ENCODE results near the gene INTS15.
"Not testable (repeated sequence)": the region's sequence is repeated elsewhere in the genome, so short reads cannot be mapped to it uniquely, and the experiment has no call there.

INTS15 gene

GRCh38 chr7:6576867-6577368 lies 12.9 kb upstream of the INTS15 start:
- DNase-seq (ENCODE audit: extremely low read depth in 1 of 2, low read depth in 1 of 2): not testable (repeated sequence)

- peak; percentile 68 to 81 for DNase-seq (ENCODE audit: extremely low read depth in 1 of 2, low read depth in 1 of 2)
These were observed 12.3 kb upstream of the INTS15 start, which contains the start of gene ZDHHC4 for GRCh38 chr7:6577369-6578113. TSS of gene ZDHHC4 (plus strand) at chr7:6577454. CDS start at chr7:6580562, 3,108 bp downstream.

GRCh38 chr7:6578114-6579084 lies 11.4 kb upstream of the INTS15 start:
- no peak for DNase-seq (ENCODE audit: extremely low read depth in 1 of 2, low read depth in 1 of 2)

- no peak for DNase-seq (ENCODE audit: extremely low read depth in 1 of 2, low read depth in 1 of 2)
These were observed 10.4 kb upstream of the INTS15 start for GRCh38 chr7:6579446-6579845.

DNA sequence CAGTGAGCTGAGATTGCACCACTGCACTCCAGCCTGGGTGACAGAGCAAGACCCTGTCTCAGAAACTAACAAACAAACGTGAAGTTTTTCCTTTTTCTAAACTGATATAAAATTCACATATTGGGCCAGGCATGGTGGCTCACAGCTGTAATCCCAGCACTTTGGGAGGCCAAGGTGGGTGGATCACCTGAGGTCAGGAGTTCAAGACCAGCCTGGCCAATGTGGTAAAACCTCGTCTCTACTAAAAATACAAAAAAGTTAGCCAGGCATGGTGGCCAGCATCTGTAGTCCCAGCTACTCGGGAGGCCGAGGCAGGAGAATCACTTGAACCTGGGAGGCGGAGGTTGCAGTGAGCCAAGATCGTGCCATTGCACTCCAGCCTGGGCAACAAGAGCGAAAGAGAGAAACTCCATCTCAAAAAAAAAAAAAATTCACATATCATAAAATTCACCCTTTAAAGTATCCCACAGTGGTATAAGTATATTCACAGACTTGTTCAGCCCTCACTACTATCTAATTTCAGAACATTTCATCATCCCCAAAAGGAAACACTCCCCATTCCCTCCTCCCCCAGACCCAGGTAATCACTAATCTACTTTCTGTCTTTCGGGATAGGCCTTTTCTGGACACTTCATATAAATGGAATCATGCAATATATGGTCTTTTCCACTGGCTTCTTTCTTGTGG lies 3.9 kb upstream of the INTS15 start:
- DNase-seq (ENCODE audit: extremely low read depth in 1 of 2, low read depth in 1 of 2): not testable (repeated sequence)

- no peak for DNase-seq (ENCODE audit: extremely low read depth in 1 of 2, low read depth in 1 of 2)
These were observed 1.3 kb upstream of the INTS15 start for GRCh38 chr7:6588566-6588965.

DNA sequence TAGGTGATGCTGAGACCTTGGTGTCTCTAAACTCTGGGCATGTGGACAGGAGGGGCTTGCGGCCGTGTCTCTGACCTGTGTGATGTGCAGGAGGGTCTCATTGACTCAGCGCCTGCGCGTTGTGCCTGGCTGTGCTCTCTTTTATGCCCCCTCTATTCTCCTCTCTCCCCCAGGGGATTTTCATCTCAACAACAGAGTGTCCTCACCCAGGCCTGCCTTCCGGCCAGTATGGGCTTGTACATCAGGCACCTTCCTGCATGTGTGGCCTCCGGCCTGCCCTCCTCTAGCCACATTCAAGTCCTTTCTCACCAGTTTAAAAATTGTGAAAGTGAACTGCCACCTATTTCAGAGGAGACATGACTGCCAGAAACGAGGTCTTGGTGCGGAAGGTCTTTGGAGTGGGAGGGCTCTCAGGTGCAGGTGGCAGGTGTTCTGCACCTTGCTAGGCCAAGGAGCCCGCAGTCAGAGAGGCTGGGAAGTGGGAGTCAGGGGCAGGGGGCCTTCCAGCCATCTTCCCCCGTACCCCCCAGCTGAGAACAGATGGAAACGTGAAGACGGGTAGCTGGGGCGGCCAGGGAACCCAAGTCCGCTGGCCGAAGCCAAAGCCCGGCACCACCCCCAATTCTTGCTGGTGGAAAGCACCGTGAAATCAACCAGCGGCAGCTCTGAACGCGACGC lies 531 bp upstream of the INTS15 start:
- DNase-seq (ENCODE audit: extremely low read depth in 1 of 2, low read depth in 1 of 2): no peak

DNA sequence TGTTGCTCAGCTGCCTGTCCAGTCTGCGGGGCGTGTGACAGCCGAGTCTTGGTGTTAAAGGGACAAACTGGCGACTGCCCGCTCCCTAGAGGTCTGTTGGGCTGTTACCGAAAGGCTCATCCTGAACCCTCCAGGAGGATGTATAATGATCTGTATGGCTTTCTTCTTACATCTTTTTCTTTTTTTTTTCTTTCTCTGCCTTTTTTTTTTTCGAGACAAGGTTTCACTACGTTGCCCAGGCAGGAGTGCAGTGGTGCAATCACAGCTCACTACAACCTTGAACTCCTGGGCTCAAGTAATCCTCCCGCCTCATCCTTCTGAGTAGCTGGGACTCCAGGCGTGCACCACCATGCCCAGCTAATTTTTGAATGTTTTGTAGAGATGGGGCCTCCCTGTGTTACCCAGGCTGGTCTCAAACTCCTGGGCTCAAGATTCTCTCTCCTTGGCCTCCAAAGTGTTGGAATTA lies 857 bp downstream of the INTS15 start:
- no peak for DNase-seq (ENCODE audit: extremely low read depth in 1 of 2, low read depth in 1 of 2)

- DNase-seq (ENCODE audit: extremely low read depth in 1 of 2, low read depth in 1 of 2): no peak
These were observed 10.3 kb downstream of the INTS15 start for GRCh38 chr7:6600093-6600492.

- no peak for DNase-seq (ENCODE audit: extremely low read depth in 1 of 2, low read depth in 1 of 2)
These were observed 14.6 kb downstream of the INTS15 start for GRCh38 chr7:6604458-6604857.

DNA sequence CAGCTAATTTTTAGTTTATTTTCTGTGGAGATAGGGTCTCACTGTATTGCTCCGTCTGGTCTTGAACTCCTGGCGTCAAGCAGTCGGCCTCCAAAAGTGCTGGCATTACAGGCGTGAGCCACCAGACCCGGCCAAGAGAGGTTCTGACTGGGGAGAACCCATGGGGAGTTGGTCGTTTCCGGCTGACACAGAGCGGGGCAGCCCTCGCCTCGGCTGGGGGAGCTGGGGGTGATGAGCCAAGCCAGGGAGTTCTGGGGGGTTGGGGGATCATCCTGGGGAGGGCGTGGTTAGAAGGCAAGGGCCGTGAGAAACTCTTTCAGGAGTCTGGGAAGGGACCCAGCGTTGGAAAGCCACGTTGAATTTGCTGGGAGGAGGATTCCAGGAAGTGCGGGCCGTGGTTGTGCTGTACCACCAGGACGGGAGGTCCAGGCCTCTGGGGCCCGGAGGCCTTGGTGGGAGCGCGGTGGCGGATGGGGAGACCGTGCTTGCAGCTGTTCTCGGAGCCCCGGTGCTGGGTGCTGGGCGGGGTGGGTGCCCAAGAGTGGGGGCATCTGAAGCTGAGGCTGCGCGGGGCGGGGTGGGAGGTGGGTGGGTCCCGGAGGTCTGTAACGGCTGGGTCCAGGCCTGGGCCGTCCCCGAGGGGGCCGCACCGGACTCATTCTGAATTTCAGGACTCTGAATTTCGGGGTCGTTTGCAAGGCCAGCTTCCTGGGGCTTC lies 17.2 kb downstream of the INTS15 start:
- DNase-seq (ENCODE audit: extremely low read depth in 1 of 2, low read depth in 1 of 2): no peak

GRCh38 chr7:6607651-6608051 lies 17.8 kb downstream of the INTS15 start:
- DNase-seq (ENCODE audit: extremely low read depth in 1 of 2, low read depth in 1 of 2): no peak

DNA sequence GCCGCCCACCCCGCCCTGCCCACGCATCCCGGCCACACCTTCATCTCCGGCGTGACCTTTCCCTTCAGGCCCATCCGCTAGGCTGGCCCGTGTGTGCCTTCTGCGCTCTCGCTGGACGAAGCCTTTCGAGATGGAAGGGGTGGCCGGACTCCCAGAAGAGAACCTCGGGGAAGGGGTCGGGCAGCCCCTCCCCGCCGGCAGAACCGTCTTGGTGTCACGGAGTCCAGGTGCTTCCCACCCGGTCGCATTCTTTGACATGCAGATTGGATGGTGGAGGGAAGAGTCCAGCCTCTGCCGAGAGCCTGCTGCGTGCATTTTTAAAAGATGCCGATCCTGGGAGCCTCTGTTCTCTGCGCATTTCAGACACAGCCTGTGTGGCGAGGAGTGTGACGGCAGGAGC lies 18.3 kb downstream of the INTS15 start:
- no peak for DNase-seq (ENCODE audit: extremely low read depth in 1 of 2, low read depth in 1 of 2)

GRCh38 chr7:6608794-6609193 lies 19.0 kb downstream of the INTS15 start:
- DNase-seq (ENCODE audit: extremely low read depth in 1 of 2, low read depth in 1 of 2): no peak

DNA sequence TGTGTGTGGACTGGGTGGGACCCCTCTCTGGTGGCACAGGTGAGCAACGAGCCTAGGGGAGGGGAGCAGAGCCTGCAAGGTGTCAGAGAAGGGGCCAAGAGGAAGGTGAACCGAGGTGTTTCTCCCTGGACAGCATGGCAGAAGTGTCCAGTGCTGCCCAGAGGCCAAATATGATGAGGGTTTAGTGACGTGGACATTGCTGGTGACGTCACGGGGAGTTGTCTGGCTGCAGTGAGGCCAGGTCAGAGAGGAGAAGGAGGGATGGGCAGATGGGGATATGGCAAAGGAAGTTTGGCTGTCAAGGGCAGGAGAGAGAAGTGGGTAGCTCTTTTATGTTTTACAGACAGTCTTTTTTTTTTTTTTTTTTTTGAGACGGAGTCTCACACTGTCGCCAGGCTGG lies 23.0 kb downstream of the INTS15 start:
- no peak for DNase-seq (ENCODE audit: extremely low read depth in 1 of 2, low read depth in 1 of 2)

GRCh38 chr7:6613706-6614105 lies 23.9 kb downstream of the INTS15 start:
- DNase-seq (ENCODE audit: extremely low read depth in 1 of 2, low read depth in 1 of 2): no peak

GRCh38 chr7:6614953-6615722 lies 25.3 kb downstream of the INTS15 start, which contains the start of gene ZNF853:
TSS of gene ZNF853 (plus strand) at chr7:6615610. CDS start at chr7:6616175, 565 bp downstream.
- no peak for DNase-seq (ENCODE audit: extremely low read depth in 1 of 2, low read depth in 1 of 2)

DNA sequence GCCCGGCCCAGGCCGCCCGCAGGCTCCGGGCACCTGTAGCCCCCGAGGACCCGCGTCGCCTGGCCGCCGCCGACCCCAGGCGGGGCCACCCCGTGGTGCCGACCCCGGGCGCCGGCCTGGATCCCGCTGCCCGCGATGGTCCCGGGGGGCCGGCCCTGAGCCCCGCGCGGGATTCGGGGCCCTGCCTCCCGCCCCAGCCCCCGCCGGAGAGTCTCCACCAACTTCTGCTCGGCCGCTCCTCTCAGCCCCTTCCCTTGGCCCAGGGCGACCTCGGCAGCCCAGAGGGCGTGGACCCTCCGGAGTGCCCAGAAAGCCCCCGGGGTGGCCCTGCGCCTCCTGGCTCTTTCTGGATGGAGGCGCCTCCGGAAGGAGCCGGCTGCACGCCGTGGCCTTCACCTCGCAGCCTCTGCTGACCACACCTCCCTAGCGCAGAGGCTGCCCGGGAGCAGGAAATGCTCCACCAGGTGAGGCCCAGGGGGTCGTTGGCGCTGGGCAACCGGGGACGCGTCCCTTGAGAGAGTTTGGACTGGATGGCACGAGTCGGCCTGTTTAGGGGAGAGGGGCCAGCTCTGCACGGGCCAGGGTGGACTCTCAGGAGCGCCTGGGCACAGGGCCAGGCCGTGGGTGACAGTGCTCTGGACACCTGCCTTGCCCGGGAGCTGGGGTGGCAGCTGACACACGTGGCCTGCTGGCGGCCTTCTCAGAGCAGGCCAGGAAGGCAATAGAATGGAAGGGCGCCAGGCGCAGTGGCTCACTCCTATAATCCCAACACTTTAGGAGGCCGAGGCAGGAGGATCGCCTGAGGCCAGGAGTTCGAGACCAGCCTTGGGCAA lies 26.1 kb downstream of the INTS15 start:
- DNase-seq (ENCODE audit: extremely low read depth in 1 of 2, low read depth in 1 of 2): no peak

Measured in activated CD8-positive, alpha-beta memory T cell treated with anti-CD3 and anti-CD28 coated beads for 1 hour (primary cell).